ENCODE data around the gene CTXN3. TPM values are rescaled to one million over a fixed set of nuclear protein-coding genes. Genes with fewer than 3 reads are reported as not detected.

The CTXN3 gene
- total and polyA plus RNA-seq, 4 donors, result not detected

GRCh38 chr5:127639828-127640227 is 9.1 kb upstream of the CTXN3 start:
- no peak for DNase-seq
- ATAC-seq (ENCODE audit: insufficient read depth, low FRiP score), result no peak
- H3K9ac ChIP-seq (ENCODE audit: insufficient read depth in 1 of 2, low read length in 2 of 2), result no peak overlapping the region
- H3K4me1 ChIP-seq (ENCODE audit: control insufficient read depth in 5 of 5, insufficient read depth in 5 of 5, low read length in 5 of 5), result no peaks in the 10 kb centered on the region
- H3K36me3 ChIP-seq (ENCODE audit: control insufficient read depth in 4 of 4, insufficient read depth in 4 of 4, low read length in 4 of 4), result no peaks in the 10 kb centered on the region
- no peaks in the 10 kb centered on the region for H3K27me3 ChIP-seq (ENCODE audit: control insufficient read depth in 3 of 3, insufficient read depth in 3 of 3, low read length in 2 of 3)
- no peak for TF ChIP-seq CTCF (IDR thresholded peaks at IDR 0.05; ENCODE audit: control extremely low read depth, extremely low read depth)
- H3K4me3 ChIP-seq, result no peak overlapping the region
- H3K9me3 ChIP-seq (ENCODE audit: control insufficient read depth in 4 of 4, insufficient read depth in 3 of 4, low read length in 3 of 4), result no peaks in the 10 kb centered on the region
- 74 to 77% methylated on average over 2 of the region's 2 CpGs for WGBS, 2 donors
- no peak overlapping the region for H3K27ac ChIP-seq (ENCODE audit: low read depth in 1 of 2, low read length in 1 of 2)

GRCh38 chr5:127642949-127643348 is 5.9 kb upstream of the CTXN3 start:
- Histone ChIP-seq H3K4me1 (ENCODE audit: control insufficient read depth in 5 of 5, insufficient read depth in 5 of 5, low read length in 5 of 5) (peaks cover 0 to 7% (median 0%) of the 10 kb centered on the region in 5 donors), H3K36me3 (ENCODE audit: control insufficient read depth in 4 of 4, insufficient read depth in 4 of 4, low read length in 4 of 4) (no peaks in the 10 kb centered on the region), H3K27ac (ENCODE audit: low read depth in 1 of 2, low read length in 1 of 2) (no peak overlapping the region), H3K27me3 (ENCODE audit: control insufficient read depth in 3 of 3, insufficient read depth in 3 of 3, low read length in 2 of 3) (no peaks in the 10 kb centered on the region), H3K9me3 (ENCODE audit: control insufficient read depth in 4 of 4, insufficient read depth in 3 of 4, low read length in 3 of 4) (no peaks in the 10 kb centered on the region), H3K4me3 (no peak overlapping the region), H3K9ac (ENCODE audit: insufficient read depth in 1 of 2, low read length in 2 of 2) (no peak overlapping the region)
- no peak for DNase-seq
- TF ChIP-seq CTCF (IDR thresholded peaks at IDR 0.05; ENCODE audit: control extremely low read depth, extremely low read depth), result no peak
- 90 to 96% methylated on average over 2 of the region's 2 CpGs for WGBS, 2 donors
- no peak for ATAC-seq (ENCODE audit: insufficient read depth, low FRiP score)

DNA sequence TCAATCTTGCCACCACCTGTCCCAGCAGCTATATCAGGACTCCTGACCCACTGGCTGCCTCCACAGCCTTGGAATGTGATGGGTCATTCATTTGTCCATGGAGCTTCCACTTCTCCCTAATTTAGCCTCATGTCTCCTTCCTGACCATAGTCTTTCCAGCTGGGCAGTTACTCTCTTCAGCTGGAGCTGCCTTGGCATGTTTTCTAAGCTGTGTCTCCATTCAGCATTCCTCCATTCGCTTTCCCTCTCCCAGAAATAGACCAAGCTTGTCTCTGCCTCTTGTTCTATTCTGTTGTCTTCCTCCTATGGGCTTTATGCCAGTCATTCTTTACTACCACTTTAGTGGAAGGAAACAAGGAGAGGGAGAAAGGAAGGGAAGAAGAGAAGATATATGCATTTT is 5.3 kb upstream of the CTXN3 start:
- Histone ChIP-seq H3K9ac (ENCODE audit: insufficient read depth in 1 of 2, low read length in 2 of 2) (no peak overlapping the region), H3K4me3 (no peak overlapping the region), H3K9me3 (ENCODE audit: control insufficient read depth in 4 of 4, insufficient read depth in 3 of 4, low read length in 3 of 4) (no peaks in the 10 kb centered on the region), H3K36me3 (ENCODE audit: control insufficient read depth in 4 of 4, insufficient read depth in 4 of 4, low read length in 4 of 4) (no peaks in the 10 kb centered on the region), H3K4me1 (ENCODE audit: control insufficient read depth in 5 of 5, insufficient read depth in 5 of 5, low read length in 5 of 5) (peaks cover 0 to 9% (median 0%) of the 10 kb centered on the region in 5 donors), H3K27ac (ENCODE audit: low read depth in 1 of 2, low read length in 1 of 2) (no peak overlapping the region), H3K27me3 (ENCODE audit: control insufficient read depth in 3 of 3, insufficient read depth in 3 of 3, low read length in 2 of 3) (no peaks in the 10 kb centered on the region)
- DNase-seq (no peak), ATAC-seq (ENCODE audit: insufficient read depth, low FRiP score) (no peak)
- no peak for TF ChIP-seq CTCF (IDR thresholded peaks at IDR 0.05; ENCODE audit: control extremely low read depth, extremely low read depth)
- 69 to 82% methylated on average over 1 of the region's 1 CpG for WGBS, 2 donors

DNA sequence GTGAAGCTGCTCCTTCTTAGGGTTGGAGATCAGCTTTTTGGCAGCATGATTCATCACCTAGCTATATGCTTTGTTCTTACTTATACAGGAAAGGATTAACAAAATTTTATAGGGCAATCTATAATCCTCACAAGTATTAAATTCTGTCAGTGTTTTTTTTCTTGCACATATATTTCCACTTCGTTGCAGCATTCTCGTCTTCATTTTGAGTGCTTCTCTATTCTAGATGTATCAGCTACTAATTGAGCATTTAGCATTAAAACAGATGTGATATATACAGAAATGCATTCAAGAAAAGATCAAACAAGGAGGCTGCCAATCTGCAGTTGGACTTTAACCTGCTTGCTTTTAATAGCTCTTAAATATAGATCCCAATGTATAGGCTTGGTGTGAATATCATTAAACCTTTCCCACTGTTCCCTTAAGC is 3.6 kb upstream of the CTXN3 start:
- H3K27me3 ChIP-seq (ENCODE audit: control insufficient read depth in 3 of 3, insufficient read depth in 3 of 3, low read length in 2 of 3), result no peaks in the 10 kb centered on the region
- no peak overlapping the region for H3K27ac ChIP-seq (ENCODE audit: low read depth in 1 of 2, low read length in 1 of 2)
- 91 to 95% methylated on average over 2 of the region's 2 CpGs for WGBS, 2 donors
- H3K9ac ChIP-seq (ENCODE audit: insufficient read depth in 1 of 2, low read length in 2 of 2), result no peak overlapping the region
- H3K36me3 ChIP-seq (ENCODE audit: control insufficient read depth in 4 of 4, insufficient read depth in 4 of 4, low read length in 4 of 4), result no peaks in the 10 kb centered on the region
- H3K4me1 ChIP-seq (ENCODE audit: control insufficient read depth in 5 of 5, insufficient read depth in 5 of 5, low read length in 5 of 5), result peaks cover 0 to 23% (median 11%) of the 10 kb centered on the region in 5 donors
- DNase-seq (no peak), ATAC-seq (ENCODE audit: insufficient read depth, low FRiP score) (no peak)
- H3K4me3 ChIP-seq, result no peak overlapping the region
- H3K9me3 ChIP-seq (ENCODE audit: control insufficient read depth in 4 of 4, insufficient read depth in 3 of 4, low read length in 3 of 4), result no peaks in the 10 kb centered on the region
- TF ChIP-seq CTCF (IDR thresholded peaks at IDR 0.05; ENCODE audit: control extremely low read depth, extremely low read depth), result no peak

All from lung (tissue), 12 donors.